Measurements from ENCODE around the gene OBSCN. TPM values are rescaled to one million over a fixed set of nuclear protein-coding genes. Genes with fewer than 3 reads are reported as not detected.

Gene OBSCN
- total RNA-seq, 1 experiment from 2014 or later = 5.6 TPM

GRCh38 chr1:228283043-228283371 is 75.2 kb downstream of the OBSCN start:
- Mint-ChIP-seq H3K4me1 (ENCODE audit: low read depth, unreplicated experiment) (no peaks in the 10 kb centered on the region), H3K27me3 (ENCODE audit: insufficient read depth, unreplicated experiment) (peaks cover 4% of the 10 kb centered on the region), H3K9me3 (ENCODE audit: unreplicated experiment) (no peaks in the 10 kb centered on the region), H3K4me3 (ENCODE audit: unreplicated experiment) (no peak overlapping the region), H3K27ac (ENCODE audit: unreplicated experiment) (no peak overlapping the region), H3K36me3 (ENCODE audit: insufficient read depth, unreplicated experiment) (no peaks in the 10 kb centered on the region)
- no peak for DNase-seq
- TF ChIP-seq, protein P1, sequence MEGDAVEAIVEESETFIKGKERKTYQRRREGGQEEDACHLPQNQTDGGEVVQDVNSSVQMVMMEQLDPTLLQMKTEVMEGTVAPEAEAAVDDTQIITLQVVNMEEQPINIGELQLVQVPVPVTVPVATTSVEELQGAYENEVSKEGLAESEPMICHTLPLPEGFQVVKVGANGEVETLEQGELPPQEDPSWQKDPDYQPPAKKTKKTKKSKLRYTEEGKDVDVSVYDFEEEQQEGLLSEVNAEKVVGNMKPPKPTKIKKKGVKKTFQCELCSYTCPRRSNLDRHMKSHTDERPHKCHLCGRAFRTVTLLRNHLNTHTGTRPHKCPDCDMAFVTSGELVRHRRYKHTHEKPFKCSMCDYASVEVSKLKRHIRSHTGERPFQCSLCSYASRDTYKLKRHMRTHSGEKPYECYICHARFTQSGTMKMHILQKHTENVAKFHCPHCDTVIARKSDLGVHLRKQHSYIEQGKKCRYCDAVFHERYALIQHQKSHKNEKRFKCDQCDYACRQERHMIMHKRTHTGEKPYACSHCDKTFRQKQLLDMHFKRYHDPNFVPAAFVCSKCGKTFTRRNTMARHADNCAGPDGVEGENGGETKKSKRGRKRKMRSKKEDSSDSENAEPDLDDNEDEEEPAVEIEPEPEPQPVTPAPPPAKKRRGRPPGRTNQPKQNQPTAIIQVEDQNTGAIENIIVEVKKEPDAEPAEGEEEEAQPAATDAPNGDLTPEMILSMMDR (IDR thresholded peaks at IDR 0.05; ENCODE audit: insufficient read depth in 1 of 2, low read depth in 1 of 2, low read length in 1 of 2, severe bottlenecking in 1 of 2, unreplicated experiment in 1 of 2) = no peak
- Histone ChIP-seq H3K36me3 (ENCODE audit: control insufficient read depth, insufficient read depth, low read length) (no peaks in the 10 kb centered on the region), H3K9me3 (no peaks in the 10 kb centered on the region), H3K4me3 (ENCODE audit: low read depth, low read length) (no peak overlapping the region), H3K27me3 (replicated peaks; ENCODE audit: control insufficient read depth, insufficient read depth, low read length) (no peaks in the 10 kb centered on the region), H3K4me1 (no peaks in the 10 kb centered on the region)
- ChIA-PET POLR2A (no interaction called here), CTCF (no interaction called here)
- BruUV-seq (replicated peaks) = no TSS peak
- intact Hi-C loops (cut with micrococcal nuclease; ENCODE audit: unreplicated experiment) = no loop called here

DNA sequence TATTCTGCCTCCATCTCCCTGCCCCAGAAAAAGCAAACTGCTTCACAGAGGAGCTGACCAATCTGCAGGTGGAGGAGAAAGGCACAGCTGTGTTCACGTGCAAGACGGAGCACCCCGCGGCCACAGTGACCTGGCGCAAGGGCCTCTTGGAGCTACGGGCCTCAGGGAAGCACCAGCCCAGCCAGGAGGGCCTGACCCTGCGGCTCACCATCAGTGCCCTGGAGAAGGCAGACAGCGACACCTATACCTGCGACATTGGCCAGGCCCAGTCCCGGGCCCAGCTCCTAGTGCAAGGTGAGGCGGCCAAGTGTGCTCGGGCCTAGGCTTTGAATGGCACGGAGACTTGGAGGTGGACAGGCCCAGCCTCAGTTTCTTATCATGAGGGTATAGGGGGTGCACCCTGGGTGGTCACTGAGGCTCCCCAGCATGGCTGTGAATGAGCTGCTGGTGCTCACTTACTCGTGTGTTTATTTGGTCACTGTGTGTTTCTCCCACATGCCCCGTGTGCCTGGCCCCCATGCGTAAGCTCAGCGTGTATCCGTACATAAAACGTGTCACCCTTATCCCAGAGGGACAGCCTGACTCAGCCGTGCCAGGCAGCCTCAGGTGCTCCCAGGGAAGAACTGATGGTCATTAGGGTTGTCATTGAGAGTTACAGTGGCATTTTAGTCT is 75.8 kb downstream of the OBSCN start:
- BruUV-seq (replicated peaks) = no TSS peak
- intact Hi-C loops (cut with micrococcal nuclease; ENCODE audit: unreplicated experiment) = no loop called here
- no peak overlapping the region for H3K4me3 Mint-ChIP-seq (ENCODE audit: unreplicated experiment)
- TF ChIP-seq, protein P1 (IDR thresholded peaks at IDR 0.05; ENCODE audit: insufficient read depth in 1 of 2, low read depth in 1 of 2, low read length in 1 of 2, severe bottlenecking in 1 of 2, unreplicated experiment in 1 of 2) = no peak
- H3K27ac Mint-ChIP-seq (ENCODE audit: unreplicated experiment) = no peak overlapping the region
- peaks cover 7% of the 10 kb centered on the region for H3K27me3 Mint-ChIP-seq (ENCODE audit: insufficient read depth, unreplicated experiment)
- peak in 1 of 2 experiments; percentile 19 for DNase-seq
- H3K9me3 ChIP-seq = no peaks in the 10 kb centered on the region
- no peaks in the 10 kb centered on the region for H3K9me3 Mint-ChIP-seq (ENCODE audit: unreplicated experiment)
- no peaks in the 10 kb centered on the region for H3K27me3 ChIP-seq (replicated peaks; ENCODE audit: control insufficient read depth, insufficient read depth, low read length)
- ChIA-PET CTCF (no interaction called here), POLR2A (no interaction called here)
- no peaks in the 10 kb centered on the region for H3K4me1 Mint-ChIP-seq (ENCODE audit: low read depth, unreplicated experiment)
- no peaks in the 10 kb centered on the region for H3K4me1 ChIP-seq
- H3K4me3 ChIP-seq (ENCODE audit: low read depth, low read length) = no peak overlapping the region
- no peaks in the 10 kb centered on the region for H3K36me3 ChIP-seq (ENCODE audit: control insufficient read depth, insufficient read depth, low read length)
- no peaks in the 10 kb centered on the region for H3K36me3 Mint-ChIP-seq (ENCODE audit: insufficient read depth, unreplicated experiment)

GRCh38 chr1:228284148-228284495 is 76.3 kb downstream of the OBSCN start:
- Mint-ChIP-seq H3K9me3 (ENCODE audit: unreplicated experiment) (no peaks in the 10 kb centered on the region), H3K4me1 (ENCODE audit: low read depth, unreplicated experiment) (no peaks in the 10 kb centered on the region), H3K27ac (ENCODE audit: unreplicated experiment) (no peak overlapping the region), H3K4me3 (ENCODE audit: unreplicated experiment) (no peak overlapping the region), H3K36me3 (ENCODE audit: insufficient read depth, unreplicated experiment) (no peaks in the 10 kb centered on the region), H3K27me3 (ENCODE audit: insufficient read depth, unreplicated experiment) (peaks cover 11% of the 10 kb centered on the region)
- DNase-seq = no peak
- Histone ChIP-seq H3K27me3 (replicated peaks; ENCODE audit: control insufficient read depth, insufficient read depth, low read length) (no peaks in the 10 kb centered on the region), H3K9me3 (no peaks in the 10 kb centered on the region), H3K4me1 (no peaks in the 10 kb centered on the region), H3K36me3 (ENCODE audit: control insufficient read depth, insufficient read depth, low read length) (no peaks in the 10 kb centered on the region), H3K4me3 (ENCODE audit: low read depth, low read length) (no peak overlapping the region)
- BruUV-seq (replicated peaks) = no TSS peak
- intact Hi-C loops (cut with micrococcal nuclease; ENCODE audit: unreplicated experiment) = no loop called here
- POLR2A ChIA-PET = no interaction called here
- TF ChIP-seq, protein P1 (IDR thresholded peaks at IDR 0.05; ENCODE audit: insufficient read depth in 1 of 2, low read depth in 1 of 2, low read length in 1 of 2, severe bottlenecking in 1 of 2, unreplicated experiment in 1 of 2) = no peak
- CTCF ChIA-PET = no interaction called here
